HCT116 (cell line): ENCODE results near the gene COL5A1.

Source experiments
- CEBPB ChIP-seq: IDR thresholded peaks from 2 replicates; pipeline ENCODE4 v1.6.1; 2012; ENCODE audit warnings: low read depth
- EZH2 ChIP-seq: fragments of 200-600 bp; sonication (generic); IDR thresholded peaks from 2 replicates; pipeline ENCODE4 v1.6.1; 2017; ENCODE audit warnings: antibody characterized with exemption, mixed run types
- EZH2phosphoT487 ChIP-seq: fragments of 200-600 bp; IDR thresholded peaks from 2 replicates; pipeline ENCODE4 v1.6.1; 2018; ENCODE audit warnings: antibody characterized with exemption, borderline replicate concordance
- JUND ChIP-seq: IDR thresholded peaks from 2 replicates; pipeline ENCODE4 v1.6.1; 2012
- POLR2A ChIP-seq: IDR thresholded peaks from 2 replicates; pipeline ENCODE4 v1.7.0; 2011; ENCODE audit warnings: borderline replicate concordance; ENCODE audit not compliant: insufficient read depth, insufficient read length; ENCODE audit errors: extremely low read depth
- POLR2AphosphoS5 ChIP-seq: IDR thresholded peaks from 2 replicates; pipeline ENCODE4 v1.6.1; 2011; ENCODE audit warnings: mild to moderate bottlenecking, low read depth, low read length, moderate library complexity
- TCF7L2 ChIP-seq: IDR thresholded peaks from 2 replicates; pipeline ENCODE4 v1.7.0; 2011; ENCODE audit warnings: borderline replicate concordance, inconsistent platforms; ENCODE audit not compliant: insufficient read depth, insufficient read length; ENCODE audit errors: extremely low read depth
- YY1 ChIP-seq: IDR thresholded peaks from 2 replicates; pipeline ENCODE4 v1.6.1; 2011; ENCODE audit warnings: low read length, low read depth, moderate library complexity, mild to moderate bottlenecking; ENCODE audit not compliant: insufficient replicate concordance; ENCODE audit errors: extremely low read depth
- TF ChIP-seq, protein P1 (sequence below), 3 experiments: fragments of 200-600 bp in 1 of 3; sonication (generic) in 1 of 3; IDR thresholded peaks in 2 of 3; conservative IDR thresholded peaks in 1 of 3; 2 replicates each; pipeline ENCODE4 v1.5.1; 2012 to 2017; ENCODE audit warnings: low read depth in 2 of 3, low read length in 2 of 3, antibody characterized with exemption in 1 of 3, borderline replicate concordance in 1 of 3, control low read depth in 1 of 3, mild to moderate bottlenecking in 1 of 3, mixed read lengths in 1 of 3, mixed run types in 1 of 3, moderate library complexity in 1 of 3; ENCODE audit not compliant: insufficient read depth in 1 of 3

- no peak for TF ChIP-seq EZH2phosphoT487
- TF ChIP-seq, protein P1, sequence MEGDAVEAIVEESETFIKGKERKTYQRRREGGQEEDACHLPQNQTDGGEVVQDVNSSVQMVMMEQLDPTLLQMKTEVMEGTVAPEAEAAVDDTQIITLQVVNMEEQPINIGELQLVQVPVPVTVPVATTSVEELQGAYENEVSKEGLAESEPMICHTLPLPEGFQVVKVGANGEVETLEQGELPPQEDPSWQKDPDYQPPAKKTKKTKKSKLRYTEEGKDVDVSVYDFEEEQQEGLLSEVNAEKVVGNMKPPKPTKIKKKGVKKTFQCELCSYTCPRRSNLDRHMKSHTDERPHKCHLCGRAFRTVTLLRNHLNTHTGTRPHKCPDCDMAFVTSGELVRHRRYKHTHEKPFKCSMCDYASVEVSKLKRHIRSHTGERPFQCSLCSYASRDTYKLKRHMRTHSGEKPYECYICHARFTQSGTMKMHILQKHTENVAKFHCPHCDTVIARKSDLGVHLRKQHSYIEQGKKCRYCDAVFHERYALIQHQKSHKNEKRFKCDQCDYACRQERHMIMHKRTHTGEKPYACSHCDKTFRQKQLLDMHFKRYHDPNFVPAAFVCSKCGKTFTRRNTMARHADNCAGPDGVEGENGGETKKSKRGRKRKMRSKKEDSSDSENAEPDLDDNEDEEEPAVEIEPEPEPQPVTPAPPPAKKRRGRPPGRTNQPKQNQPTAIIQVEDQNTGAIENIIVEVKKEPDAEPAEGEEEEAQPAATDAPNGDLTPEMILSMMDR (IDR thresholded peaks at IDR 0.05 in 2 of 3, conservative IDR thresholded peaks at IDR 0.05 in 1 of 3; ENCODE audit: borderline replicate concordance in 1 of 3, insufficient read depth in 1 of 3, low read depth in 2 of 3, low read length in 2 of 3) = no peak
- TF ChIP-seq POLR2AphosphoS5 = no peak
- no peak for TF ChIP-seq CEBPB
- no peak for TF ChIP-seq YY1
- no peak for TF ChIP-seq TCF7L2
- TF ChIP-seq POLR2A = no peak
- no peak for TF ChIP-seq EZH2
- TF ChIP-seq JUND = no peak
These were observed 111.0 kb downstream of the COL5A1 start for GRCh38 chr9:134752471-134753168.
